HTERT RPE-1 (cell line): ENCODE measurements around the gene GPX3.

Experiments
- in situ Hi-C: fragments of 300-500 bp; cut with MboI; formaldehyde crosslinking; loops from 4 replicates; pipeline ENCODE4 v1.14.3; 2020; ENCODE audit warnings: low sequenced_read_pairs

Gene GPX3, protein sequence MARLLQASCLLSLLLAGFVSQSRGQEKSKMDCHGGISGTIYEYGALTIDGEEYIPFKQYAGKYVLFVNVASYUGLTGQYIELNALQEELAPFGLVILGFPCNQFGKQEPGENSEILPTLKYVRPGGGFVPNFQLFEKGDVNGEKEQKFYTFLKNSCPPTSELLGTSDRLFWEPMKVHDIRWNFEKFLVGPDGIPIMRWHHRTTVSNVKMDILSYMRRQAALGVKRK

DNA sequence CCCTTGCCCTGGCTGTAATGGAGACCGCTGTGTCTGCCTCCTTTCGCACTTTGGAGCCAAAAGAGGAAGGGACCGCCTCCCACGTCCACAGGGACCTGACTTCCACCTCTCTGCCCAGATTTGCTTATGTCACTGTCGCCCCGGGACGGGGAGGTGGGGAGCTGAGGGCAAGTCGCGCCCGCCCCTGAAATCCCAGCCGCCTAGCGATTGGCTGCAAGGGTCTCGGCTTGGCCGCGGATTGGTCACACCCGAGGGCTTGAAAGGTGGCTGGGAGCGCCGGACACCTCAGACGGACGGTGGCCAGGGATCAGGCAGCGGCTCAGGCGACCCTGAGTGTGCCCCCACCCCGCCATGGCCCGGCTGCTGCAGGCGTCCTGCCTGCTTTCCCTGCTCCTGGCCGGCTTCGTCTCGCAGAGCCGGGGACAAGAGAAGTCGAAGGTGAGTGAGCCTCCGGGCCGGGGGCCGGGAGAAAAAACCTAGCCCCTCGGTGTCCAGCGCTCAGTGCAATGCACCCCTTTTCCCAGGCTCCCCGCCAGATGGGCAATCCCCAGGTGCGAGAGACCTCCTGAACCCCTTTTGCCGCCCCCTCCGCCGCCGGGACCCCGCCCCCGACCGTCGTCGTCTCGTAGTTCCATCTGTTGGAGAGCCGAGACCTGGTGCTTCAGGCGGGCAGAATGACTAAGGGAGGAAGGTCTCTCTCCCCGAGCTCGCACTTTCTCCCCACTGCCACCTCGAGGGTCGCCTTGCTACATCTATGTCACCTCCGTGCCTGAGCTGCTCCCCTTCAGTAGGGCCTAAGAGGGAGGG lies at the start of gene GPX3:
Gene GPX3, plus strand, starts transcription at position 288 of the 807 bp plus-strand sequence. Its CDS starts 64 bp downstream, at position 352.
- in situ Hi-C loops, result no loop called here

DNA sequence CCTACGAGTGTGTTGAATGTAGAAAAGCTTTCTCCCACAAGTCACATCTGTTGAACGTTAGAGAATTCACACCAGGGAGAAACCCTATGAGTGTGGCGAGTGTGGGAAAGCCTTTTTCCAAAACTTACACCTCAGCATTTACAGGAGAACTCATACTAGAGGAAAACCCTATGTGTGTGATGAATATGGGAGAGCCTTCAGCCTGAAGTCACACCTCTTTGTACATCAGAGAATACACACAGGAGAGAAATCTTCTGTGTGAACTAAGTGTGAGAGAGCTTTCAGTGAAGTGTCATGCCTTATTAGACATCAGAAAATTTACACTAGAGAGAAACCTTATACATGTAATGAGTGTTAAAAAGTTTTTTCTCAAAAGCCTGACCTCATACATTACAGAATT lies 41.8 kb upstream of the GPX3 start:
- in situ Hi-C loops, result no loop called here

DNA sequence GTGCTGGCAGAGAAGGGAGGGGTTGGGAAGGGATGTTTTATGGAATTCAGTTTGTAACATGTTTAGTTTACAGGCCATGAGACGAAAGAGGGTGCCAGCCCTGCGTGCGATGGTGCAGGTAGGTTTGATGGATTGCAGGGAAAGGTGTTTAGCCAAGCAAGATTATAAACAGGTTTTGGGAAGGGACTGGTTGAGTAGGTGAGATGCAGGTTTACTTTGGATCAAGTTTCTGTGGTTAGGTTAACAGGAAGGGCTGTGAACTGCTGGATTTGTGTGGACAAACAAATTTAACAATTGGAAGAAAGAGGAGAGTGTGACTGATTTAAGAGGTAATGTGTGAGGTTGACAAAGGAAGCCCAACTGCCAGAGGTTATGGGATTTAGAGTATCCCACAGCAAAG lies 32.6 kb upstream of the GPX3 start:
- in situ Hi-C loops, result no loop called here

DNA sequence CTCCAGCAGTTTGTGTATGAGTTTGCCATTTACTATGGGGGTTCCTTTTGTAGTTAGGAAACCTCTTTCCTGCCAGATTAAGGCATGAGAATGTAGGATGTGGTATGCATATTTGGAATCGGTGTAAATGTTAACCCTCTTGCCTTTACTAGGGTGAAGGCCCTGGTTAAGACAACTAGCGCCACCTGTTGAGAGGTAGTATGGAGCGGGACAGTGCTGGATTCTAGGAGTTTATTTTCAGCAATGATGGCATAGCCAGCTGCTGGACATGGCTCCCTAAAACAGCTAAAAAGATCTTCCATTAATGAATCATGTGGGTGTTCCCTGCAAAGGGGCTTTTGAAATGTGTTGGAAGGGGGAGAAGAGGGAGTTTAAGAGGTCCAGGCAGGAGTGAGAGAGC lies 30.7 kb upstream of the GPX3 start:
- in situ Hi-C loops, result no loop called here

DNA sequence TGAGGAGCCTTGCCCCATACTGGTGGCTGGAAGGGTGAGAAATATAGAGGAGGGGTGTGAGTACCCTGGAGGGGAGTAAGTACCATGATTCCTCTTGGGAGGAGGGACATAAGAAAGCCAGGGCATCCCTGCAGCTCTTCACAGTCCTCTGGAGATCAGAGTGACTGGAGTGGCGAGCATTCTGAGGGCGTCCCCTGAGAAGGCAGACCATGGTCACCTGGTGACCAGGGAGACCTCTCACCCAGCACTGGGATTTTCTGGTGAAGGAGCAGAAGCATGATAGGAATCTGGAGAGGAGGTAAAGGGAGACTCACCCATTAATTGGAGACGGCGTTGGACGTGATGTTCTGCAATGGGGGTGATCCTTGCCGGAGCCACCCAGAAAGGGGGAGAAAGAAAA lies 27.7 kb upstream of the GPX3 start:
- in situ Hi-C loops, result no loop called here

DNA sequence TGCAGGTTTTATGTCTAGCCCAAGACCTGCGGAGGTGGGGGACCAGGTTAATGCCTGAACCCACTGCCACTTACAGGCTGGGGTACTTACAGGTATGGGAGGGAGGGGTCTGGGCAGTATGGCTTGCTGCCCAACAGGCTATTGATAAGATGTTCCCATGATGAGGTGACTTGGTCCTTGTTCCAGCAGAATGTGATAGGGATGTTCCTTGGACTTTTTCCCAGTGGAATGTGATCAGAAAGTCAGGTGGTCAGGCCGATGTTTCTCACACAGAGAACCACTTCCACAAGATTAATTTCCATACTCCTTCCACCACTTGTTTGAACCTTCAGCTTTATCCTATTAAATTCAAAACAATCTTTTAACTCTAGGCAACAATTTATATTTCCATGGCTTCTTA lies 27.0 kb upstream of the GPX3 start:
- in situ Hi-C loops, result no loop called here

DNA sequence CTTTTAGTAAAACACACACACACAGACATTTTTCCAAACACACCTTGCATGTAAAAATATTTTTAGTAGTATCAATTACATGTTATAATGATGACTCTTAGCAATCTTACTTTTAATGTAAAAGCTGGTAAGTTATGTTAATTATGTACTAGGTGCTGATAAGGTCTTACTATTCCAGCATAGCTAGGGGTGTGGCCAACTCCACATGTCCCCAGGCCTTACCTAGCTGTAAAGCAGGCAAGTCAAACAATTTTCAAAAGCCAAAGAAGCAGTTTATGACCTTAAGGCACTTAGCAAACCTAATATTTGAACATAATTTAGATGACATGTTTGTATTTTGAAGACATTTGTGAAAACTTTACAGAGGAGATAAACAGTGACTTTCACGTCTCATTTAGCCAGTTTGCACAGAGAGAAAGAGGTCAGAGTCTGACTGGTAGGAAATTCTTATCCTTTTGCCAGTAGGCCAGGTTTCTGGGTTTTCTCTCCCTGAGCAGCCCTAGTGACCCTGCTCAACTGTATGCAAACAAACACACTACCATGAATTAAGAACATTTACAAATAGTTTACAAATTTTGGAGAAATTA lies 26.5 kb upstream of the GPX3 start:
- in situ Hi-C loops, result no loop called here

DNA sequence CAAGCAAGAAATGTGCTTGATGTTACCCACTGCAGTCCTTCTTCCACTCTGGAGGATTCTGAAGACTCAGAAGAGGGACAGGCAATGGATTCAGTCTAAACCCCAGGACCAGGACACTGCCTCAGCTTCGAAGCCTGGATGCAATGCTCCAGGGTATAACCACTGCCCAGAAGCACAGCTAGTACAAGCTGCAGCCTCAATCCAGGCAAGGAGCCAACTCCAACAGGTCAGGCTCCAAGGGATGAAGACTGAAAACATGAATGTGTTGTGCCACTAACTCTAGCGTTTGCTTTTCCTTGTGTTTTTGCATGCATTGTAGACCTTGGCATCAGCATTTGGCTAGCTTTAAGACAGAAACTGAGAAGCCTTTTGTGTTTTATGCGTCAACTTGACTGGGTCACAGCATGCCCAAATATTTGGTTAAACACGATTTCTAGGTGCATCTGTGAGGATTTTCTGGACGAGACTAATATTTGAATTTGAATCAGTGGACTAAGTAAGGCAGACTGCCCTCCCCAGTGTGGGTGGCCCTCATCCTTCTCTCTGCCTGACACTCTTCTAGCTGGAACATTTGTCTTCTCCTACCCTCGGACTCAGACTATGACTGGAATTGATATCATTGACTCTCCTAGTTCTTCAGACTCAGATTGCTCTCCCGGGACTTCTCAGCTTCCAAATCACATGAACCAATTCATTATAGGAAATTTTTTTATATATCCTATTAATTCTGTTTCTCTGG lies 20.5 kb upstream of the GPX3 start:
- in situ Hi-C loops, result no loop called here

DNA sequence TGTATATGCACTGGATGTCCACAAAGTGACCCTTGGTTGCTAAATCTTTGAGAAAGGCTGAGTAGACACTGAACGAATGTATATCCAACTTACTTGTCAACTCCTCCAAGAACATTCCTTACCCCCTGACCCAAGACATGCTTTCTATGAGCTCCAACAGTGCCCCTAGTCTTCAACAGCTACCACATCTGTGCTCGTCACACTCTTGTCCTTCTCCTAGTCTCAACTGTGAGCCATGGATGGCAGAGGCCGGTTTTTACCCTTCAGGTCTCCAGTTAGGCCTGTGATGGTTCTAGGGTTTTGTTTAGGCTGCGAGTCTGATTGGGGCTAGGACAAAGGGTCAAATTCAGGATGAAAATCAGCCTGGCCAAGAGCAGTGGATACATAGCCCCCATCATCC lies 19.0 kb upstream of the GPX3 start:
- in situ Hi-C loops, result no loop called here

DNA sequence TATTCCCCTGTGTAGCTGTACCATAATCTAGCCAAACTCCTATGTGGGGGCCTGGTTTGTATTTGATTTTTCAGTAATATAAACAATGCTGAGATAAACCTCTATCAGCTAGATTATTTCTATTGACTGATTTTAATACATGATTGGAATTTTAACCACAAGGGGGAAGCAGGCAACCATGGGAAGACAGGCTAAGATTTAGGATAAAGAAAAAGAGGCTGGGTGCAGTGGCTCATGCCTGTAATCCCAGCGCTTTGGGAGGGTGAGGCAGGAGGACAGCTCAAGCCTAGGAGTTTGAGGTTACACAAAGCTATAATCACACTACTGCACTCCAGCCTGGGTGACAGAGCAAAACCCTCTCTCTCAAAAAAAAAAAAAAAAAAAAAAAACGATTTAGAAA lies 18.1 kb upstream of the GPX3 start:
- in situ Hi-C loops, result no loop called here

DNA sequence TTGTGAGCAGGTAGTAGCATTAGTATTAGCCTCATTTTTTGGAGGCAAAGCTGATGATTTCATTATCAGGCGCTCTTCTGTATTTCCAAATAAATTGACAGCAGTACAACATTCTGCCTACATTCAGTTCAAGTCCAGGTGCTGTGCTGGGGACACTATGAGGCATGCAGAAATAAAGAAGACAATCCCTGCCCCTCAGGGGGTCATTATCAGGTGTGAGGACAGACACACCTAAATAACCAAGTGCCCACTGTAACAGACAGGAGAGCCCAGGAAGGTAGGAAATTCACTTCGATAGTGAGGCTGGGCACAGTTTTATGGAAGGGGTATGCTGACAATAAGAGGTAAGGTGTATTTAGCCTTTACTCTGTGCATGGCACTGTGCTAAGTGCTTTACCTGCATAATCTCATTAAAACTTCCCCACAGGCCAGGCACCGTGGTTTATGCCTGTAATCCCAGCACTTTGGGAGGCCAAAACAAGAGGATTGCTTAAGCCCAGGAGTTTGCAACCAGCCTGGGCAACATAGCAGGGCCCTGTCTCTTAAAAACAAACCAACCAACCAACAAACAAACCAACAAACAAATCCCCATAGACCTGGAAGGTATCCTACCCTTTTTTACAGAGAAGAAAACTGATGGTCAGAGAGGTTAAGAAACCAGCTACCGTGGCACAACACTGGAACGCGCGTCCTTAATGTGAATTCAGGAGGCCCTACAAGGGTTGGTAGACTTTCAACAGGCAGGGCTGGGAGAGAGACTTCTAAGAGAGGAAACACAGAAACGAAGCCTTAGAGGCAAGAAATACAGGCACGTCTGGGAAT lies 17.5 kb upstream of the GPX3 start:
- in situ Hi-C loops, result no loop called here

DNA sequence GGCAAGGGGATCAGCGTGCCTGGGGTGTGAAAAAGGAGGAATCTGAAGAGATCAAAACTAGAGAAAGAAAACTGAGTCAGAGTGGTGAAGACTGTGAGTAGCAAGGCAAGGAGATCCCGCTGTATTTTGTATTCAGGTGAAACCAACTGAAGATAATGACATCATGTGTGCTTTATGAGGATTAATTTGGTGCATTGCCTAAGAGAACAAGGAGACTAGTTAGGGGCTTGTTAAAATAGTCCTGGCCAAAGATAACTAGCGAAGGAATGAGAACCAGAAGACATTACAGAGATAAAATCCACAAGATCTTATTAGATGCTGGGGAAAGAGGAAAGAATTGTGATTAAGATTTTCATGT lies 16.9 kb upstream of the GPX3 start:
- in situ Hi-C loops, result no loop called here

DNA sequence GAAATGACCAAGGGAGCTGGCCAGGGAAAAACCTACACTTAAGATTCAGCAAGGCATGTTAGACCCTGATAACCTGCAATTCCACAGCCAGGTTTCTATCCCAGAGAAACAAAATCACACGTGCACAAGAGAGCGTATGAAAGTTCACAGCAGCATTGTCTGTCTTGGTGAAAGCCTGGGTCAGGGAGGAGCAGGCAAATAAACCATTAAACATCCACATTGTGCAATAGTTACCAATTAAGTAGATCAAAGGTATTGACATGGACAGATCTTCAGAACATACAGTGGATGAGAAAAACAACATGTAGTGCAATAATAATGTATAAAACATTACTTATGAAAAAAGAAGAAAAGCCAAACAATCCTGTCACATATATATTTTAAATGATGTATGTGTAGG lies 15.9 kb upstream of the GPX3 start:
- in situ Hi-C loops, result no loop called here

DNA sequence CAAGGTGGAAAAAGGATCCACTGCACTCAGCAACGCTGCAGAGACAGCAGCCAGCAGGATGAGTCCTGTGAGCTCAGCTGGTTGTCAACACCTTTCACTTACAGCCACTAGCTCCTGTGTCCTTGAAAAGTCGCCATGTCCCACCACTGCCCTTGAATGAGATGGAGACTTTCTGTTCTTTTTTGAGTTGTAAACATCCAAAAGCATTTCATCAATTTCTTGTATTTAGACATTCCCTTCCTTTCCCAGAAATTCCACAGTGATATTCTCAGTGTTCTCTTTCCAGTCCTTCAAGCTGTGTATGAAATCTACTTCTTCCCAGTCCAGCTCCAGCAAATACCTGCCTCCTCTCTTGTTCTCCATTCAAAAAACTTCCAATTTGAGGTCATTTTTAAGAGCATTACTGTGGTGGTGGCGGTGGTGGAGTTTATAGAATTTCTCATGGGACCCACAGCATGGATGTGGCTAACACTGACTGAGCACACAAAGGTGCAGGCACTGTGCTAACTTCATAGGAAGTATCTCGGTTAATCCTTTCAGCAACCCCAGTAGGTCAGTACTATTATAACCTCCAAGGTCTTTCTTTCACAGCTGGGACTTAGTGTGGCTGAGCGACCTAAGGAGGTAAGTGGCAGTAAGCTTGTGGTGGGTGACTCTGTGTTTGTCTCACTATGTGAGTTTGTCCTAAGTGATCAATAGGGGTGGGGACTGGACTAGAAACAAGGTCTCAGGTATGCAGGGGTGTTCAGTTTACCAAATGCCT lies 15.0 kb upstream of the GPX3 start:
- in situ Hi-C loops, result no loop called here

DNA sequence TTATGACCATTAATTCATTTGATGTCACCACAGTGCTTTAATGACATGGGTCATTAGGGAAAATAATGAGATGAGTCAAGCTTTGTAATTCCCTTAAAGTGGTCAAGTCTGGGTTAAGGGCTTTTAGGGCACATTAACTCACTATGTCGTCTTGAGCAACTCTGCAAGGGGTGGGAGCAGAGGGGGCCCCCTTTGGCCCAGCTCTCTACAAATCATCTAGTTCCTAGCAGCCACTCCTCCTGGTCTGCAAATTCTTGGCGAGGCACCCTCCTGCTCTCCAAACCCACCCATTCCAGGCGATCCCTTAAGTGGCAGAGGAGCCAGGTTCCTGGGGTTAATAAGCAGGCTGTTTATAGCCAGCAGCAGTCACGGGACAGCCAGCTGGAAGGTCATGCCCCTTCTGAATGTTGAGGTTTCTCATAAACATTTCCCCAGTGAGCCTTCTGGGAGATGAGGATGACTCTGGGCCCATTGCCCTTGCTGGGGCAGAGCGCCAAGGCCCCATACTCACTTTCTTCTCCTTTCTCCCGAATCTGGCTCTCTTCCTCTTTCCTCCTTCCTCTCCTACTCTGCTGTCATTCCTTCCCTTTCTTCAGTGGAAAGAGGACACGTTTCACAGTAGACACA lies 14.3 kb upstream of the GPX3 start:
- in situ Hi-C loops, result no loop called here

DNA sequence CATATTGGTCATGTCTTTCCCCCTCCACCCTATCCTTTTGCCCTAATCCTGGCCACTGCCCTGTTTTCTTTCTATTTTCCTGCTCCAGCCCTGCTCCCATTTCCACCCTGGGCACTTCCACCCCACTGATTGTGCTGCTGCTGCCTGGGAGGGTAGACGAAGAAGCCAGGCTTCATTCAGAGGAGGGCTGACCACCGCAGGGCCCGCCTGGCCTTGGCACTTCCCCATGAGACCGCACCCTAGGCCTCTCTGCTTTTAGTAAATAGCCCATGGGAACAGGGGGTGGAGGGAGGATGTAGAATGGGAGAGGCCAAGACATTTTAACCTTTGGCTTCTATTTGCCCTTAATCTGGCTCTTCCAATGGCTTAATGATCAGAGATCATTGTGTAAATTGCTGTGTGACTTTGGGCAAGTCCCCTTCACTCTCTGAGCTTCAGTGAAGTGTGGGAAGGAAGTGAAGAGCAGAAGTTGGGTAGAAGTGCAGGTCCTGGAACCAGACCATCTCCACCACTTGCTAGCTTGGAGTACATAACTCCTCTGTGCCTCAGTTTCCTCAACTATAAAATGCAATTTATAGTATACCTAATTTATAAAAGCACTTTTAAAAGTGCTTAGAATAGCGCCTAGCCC lies 13.6 kb upstream of the GPX3 start:
- in situ Hi-C loops, result no loop called here

DNA sequence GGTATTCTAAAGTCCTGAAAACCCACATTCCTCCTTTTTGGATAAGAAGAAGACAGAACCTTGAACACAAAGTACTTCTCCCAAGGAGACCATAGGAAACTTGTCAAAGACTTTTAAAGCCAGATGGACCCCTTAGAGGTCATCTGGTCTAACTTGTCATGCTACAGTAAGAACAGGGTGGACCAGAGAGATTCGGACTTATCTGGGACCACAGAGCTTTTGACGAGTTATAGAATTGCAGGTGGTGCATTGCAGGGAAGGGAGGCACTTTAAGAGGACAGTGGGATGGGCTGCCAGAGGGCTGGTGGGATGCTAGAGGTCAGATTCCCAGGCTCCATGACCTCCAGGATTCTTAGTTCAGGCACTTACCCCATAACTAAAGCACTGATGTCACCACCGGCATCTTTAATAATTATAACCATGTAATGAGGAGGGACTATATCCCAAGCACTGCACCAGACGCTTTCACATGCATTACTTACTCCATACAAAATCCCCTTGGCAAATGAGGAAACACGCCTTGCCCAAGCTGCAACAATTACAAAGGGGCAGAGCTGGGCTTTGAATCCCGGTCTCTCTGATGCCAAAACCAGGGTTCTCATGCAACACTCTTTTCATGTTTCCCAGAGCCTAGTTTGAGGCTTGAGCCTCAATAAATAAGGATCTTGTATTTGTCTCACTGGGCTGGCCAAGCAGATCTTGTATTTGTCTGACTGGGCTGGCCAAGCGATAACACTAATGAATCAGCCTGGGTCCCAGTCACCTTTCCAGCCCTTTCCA lies 12.8 kb upstream of the GPX3 start:
- in situ Hi-C loops, result no loop called here

DNA sequence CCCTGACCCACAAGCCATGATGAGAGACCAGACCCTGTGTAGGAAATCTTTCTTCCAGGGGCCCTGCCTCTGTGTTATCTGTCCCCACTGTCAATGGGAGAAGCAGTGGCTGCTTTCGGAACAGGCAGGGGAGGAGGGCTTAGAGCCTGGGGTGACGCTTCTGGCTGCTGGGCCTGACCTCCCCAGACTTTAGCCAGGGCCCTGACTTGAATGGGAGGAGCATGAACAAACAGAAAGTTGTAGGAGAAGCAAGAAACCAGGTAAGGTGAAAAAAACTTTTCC lies 12.2 kb upstream of the GPX3 start:
- in situ Hi-C loops, result no loop called here

DNA sequence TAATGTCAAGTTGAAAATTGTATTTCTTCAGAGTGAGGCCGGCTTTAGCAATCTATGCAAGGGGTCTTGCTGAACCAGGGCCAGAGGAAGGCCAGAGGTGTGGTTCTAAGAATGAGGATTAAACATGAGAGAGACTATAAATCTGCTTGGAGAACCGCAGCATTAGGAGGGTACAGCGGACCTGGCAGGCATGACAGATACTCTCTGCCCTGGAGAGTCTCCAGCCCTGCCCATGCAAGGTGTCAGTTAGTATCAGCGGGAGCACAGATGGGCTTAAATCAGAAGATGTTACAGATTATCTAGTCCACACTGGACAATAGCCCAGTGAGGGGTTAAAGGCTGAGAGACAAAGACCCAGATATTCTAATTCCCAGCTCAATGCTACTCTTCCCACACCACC lies 11.5 kb upstream of the GPX3 start:
- in situ Hi-C loops, result no loop called here
